Measurements from ENCODE around the gene KIF6.
"Not testable (repeated sequence)": the region's sequence is repeated elsewhere in the genome, so short reads cannot be mapped to it uniquely, and the experiment has no call there.

The KIF6 gene

GRCh38 chr6:39518221-39518620, 207.0 kb downstream of the KIF6 start:
- H3K4me3 ChIP-seq = no peak overlapping the region
- no peak overlapping the region for H3K27ac ChIP-seq

DNA sequence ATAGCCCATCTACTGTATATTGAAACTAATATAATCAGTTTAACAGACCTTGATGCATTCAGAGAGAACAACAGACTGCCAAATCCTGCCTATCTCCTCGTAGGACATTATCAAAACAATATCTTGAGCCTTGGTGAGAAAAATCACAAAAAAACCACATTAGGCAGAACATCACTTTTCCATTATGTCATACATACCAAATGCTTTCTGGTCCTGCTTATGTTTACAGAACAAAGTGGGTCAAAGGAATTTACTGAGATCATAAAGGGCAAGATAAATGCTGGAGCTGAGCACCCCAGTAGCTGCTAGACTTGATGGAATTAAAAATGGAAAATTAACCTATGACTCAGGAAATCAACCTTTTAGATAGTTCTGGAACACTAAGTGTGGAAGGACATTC, 207.5 kb downstream of the KIF6 start:
- Histone ChIP-seq H3K27ac (no peak overlapping the region), H3K4me3 (no peak overlapping the region)

DNA sequence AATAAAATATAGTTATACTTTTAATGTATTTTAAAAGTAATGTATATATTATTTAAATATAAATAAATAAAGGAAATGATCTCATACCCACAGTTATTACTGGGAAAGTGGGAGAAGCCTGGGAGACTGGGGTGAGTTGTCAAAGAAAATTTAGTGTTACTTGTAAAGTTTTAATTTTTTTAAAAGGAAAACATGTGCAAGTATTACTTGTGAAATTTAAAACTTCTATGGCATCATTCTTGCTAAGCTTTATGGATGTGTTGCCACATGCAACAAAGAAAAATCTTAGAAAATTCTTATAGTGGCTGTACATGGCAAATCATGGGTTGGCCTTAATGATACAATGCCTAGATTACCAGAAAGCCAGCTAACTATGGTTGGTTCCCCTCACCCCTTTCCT, 208.7 kb downstream of the KIF6 start:
- no peak overlapping the region for H3K4me3 ChIP-seq
- no peak overlapping the region for H3K27ac ChIP-seq

DNA sequence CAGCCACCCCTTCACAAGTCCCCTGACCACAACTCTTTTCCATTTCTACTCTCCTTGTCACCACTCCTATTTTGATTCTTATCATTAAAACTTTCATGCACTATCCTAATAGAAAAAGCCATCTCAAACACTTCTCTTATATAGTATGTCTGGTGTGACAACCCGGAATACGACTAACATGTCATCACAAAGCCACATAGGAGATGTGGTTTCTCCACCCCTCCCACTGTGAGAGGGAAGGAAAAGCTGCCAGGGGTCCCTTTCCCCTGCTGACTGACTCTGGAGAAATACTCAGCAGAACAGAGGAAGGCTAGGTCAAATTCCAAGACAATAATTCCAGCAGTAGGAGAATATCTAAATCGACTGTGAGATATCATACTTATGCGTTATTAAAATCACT, 209.7 kb downstream of the KIF6 start:
- Histone ChIP-seq H3K27ac (no peak overlapping the region), H3K4me3 (no peak overlapping the region)

GRCh38 chr6:39515006-39515405, 210.2 kb downstream of the KIF6 start:
- no peak overlapping the region for H3K27ac ChIP-seq
- H3K4me3 ChIP-seq = no peak overlapping the region

GRCh38 chr6:39509831-39510230, 215.4 kb downstream of the KIF6 start:
- not testable (repeated sequence) for H3K27ac ChIP-seq

DNA sequence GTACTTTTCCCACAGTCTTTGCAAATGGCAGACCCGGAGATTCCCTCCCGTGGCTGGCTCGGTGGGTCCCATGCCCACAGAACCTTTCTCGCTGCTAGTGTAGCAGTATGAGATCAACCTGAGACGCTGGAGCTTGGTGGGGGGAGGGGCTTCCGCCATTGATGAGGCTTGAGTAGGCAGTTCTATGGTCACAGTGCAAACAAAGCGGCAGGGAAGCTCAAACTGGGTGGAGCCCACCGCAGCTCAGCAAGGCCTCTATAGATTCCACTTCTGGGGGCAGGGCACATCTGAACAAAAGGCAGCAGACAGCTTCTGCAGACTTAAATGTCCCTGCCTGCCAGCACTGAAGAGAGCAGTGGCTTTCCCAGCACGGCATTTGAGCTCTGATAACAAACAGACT, 216.7 kb downstream of the KIF6 start:
- H3K4me3 ChIP-seq = no peak overlapping the region
- no peak overlapping the region for H3K27ac ChIP-seq

More at GRCh38 chr6:39509831-39510230, 215.4 kb downstream of the KIF6 start:
- not testable (repeated sequence) for H3K4me3 ChIP-seq

DNA sequence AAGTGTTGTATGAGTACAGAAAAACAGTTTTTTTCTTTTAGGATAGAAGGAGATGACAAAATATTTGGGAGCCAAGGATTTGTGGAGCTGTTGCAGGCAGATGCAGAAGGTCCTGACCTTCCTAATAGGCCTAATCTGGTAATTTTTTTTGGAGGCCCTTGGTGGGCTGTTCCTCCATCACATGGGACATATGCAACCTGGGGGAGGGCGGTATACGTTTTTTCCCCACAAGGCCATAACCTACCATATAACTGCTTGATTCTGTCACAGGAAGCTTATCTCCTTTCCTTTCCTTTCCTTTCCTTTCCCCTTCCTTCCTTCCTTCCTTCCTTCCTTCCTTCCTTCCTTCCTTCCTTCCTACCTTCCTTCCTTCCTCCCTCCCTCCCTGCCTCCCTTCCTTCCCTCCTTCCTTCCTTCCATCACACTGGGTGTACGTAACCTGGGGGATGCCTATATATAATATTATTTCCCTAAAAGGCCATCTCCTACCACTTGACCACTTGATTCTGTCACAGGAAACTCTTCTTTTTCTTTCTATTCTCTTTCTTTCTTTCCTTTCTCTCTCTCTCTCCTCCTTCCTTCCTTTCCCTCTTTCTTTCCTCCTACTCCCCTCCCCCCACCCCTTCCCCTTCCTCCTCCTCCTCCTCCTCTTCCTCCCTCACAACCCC, 217.7 kb downstream of the KIF6 start:
- no peak overlapping the region for H3K4me3 ChIP-seq
- no peak overlapping the region for H3K27ac ChIP-seq

DNA sequence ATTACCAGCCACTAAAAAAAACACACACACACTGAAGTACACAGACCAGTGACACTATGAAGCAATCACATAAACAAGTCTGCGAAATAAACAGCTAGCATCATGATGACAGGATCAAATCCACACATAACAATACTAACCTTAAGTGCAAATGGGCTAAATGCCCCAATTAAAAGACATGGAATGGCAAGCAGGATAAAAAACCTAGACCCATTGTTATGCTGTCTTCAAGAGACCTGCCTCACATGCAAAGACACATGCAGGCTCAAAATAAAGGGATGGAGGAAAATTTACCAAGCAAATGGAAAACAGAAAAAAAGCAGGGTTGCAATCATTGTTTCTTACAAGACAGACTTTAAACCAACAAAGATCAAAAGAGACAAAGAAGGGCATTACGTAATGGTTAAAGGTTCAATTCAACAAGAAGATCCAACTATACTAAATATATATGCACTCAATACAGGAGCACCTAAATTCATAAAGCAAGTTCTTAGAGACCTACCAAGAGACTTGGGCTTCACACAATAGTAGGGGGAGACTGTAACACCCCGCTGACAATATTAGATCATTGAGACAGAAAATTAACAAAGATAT, 222.7 kb downstream of the KIF6 start:
- H3K27ac ChIP-seq, H3K4me3 ChIP-seq: not testable (repeated sequence)

DNA sequence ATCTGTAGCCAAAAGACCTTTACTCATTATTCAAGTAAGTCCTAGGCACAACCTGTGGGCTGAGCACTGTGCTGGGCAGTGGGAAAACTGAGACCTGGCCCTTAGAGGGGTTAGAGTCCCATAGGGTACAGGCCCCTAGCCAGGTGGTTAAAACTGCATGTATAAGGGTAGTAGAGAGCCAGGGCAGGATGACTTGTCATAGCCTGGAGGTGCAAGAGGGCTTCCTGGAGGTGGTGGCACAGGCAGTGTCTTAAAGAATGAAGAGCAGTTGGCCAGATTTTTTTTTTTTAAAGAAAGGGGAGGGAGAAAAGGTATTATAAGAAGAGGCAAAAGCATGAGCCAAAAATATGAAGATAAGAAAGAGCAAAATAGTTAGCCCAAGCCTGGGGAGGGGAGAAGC, 226.2 kb downstream of the KIF6 start:
- Histone ChIP-seq H3K4me3 (no peak overlapping the region), H3K27ac (no peak overlapping the region)

GRCh38 chr6:39498096-39498495, 227.1 kb downstream of the KIF6 start:
- H3K27ac ChIP-seq = no peak overlapping the region
- no peak overlapping the region for H3K4me3 ChIP-seq

DNA sequence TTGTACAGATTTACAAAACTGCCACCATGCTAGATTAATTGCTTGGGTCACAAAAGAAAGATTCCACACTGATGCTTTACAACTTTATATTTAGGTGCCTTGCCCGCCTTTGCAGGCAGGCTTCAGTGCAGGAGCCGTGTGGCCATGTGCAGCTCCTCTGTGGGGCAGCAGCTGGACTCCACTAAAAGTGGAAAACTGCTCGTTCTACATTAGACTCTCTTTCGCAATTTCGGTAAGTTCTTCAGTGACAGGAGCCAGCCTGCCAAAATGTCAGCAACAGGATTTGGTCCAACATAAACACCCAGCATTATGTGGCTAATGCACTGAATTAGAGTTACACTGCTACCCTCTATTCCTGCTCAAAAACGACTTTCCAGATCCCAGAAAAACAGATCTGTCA, 228.3 kb downstream of the KIF6 start:
- H3K27ac ChIP-seq = no peak overlapping the region
- H3K4me3 ChIP-seq = no peak overlapping the region

DNA sequence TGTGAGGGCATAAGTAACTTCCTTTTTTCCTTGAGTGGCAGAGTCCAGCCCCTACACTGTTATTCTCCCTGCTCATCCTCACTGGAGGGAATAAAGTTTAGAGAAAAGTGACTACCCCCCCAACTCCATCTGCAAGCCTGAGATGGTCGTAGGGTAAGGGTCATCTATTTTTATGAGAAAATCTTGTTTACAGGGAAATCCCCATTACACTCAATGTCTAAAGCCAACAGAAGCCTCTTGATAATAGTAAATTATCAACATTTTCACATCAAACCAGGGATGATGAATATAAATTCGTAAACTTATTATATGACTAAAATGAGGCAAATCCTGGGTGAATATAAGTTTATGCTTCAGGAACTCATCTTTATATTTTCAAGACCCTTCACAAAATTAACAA, 228.8 kb downstream of the KIF6 start:
- no peak overlapping the region for H3K4me3 ChIP-seq
- H3K27ac ChIP-seq = no peak overlapping the region

DNA sequence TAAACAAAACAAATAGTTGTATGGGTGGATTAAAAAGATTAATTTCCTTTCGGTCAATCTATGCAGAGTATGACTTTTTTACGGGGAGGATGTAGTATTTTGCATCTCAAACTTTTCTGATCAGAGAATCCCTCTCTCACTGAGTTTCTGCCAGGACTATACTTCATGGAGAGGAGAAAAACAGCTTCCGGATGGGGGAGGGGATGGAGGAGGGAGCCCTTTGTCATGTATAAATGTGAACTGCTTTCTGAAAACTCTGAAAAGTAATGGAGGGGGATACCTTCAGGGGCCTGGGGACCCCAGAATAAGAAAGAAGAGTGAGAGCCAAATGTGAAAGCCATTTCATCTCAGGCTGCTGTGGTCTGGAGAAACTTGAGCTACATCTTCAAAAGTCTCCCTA, 229.6 kb downstream of the KIF6 start:
- no peak overlapping the region for H3K4me3 ChIP-seq
- no peak overlapping the region for H3K27ac ChIP-seq

DNA sequence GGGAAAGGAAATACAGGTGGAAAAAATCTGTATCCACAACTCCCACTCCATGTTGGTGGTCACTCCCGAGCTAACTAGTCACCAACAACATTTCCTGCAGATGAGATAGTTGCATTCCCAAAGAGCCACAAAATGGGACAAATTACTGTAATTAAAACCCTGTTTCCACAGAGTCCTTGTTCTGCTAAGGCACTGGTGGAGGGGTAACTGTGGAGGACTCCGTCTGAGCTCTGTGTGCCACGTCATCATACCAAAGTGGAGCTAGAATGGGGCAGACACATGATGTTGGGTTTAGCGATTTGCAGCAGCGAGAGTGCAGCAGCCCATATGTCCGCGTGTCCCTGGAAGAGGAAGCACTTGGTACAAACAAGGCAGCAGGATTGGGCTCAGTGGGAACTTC, 230.2 kb downstream of the KIF6 start:
- H3K27ac ChIP-seq = no peak overlapping the region
- H3K4me3 ChIP-seq = no peak overlapping the region

DNA sequence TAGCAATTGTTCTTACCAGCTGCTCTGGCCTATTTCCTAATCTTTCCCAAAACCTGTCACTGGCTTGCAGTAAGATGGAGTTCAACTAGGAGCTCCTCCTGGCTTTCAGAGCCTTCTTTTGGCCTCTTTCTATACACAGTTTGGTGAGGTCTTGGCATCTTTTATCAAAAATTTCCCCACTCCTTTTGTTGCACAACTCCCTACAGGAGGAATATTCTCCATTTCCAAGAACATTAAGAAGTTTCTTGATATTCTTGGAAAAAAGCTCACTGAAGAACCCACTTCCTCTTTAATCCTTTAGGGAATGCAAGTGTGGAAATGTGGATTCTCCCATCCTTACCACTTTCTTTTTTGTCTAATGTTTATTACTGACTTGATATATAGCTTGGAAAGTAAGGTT, 231.4 kb downstream of the KIF6 start:
- Histone ChIP-seq H3K27ac (no peak overlapping the region), H3K4me3 (no peak overlapping the region)

DNA sequence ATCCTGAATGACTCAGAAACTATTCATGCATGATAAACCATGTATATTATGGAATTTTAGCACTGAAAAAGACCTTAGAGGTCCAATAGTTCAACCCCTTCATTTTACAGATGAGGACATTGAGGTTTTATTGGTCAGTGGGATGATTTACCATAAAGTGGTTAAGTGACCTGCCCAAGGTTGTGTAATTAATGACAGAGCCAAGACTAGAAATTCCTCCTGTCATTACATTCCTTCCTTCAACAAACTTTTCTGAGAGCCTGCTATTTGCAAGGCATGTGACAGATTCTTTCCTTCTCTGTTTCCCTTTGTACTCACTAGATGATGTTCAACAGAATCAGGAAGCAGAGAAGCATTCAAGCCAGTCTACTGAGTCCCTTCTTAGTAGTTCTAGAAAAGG, 232.0 kb downstream of the KIF6 start:
- H3K27ac ChIP-seq = no peak overlapping the region
- H3K4me3 ChIP-seq = no peak overlapping the region

- Histone ChIP-seq H3K4me3 (no peak overlapping the region), H3K27ac (no peak overlapping the region)
These were observed 235.1 kb downstream of the KIF6 start for GRCh38 chr6:39490108-39490507.

- H3K27ac ChIP-seq = no peak overlapping the region
- no peak overlapping the region for H3K4me3 ChIP-seq
These were observed 236.8 kb downstream of the KIF6 start for GRCh38 chr6:39488255-39488879.

DNA sequence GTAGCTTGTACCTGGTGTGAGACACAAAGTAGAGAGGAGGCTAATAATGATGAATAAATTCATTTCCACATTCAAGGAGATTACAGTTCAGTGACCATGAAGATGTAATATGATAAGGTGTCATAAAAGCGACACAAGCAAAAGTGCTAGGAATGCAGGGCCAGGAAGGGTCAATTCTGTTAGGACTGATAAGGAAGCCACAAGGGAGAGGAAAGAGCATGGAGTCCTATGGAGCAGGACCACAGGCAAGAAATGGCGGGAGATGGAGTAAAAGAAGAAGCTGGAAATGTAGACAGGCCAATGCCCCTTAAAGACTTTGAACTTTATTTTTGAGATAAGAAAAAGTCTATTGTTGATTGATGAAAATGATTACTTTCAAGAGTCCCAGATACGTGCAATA, 240.9 kb downstream of the KIF6 start:
- no peak overlapping the region for H3K27ac ChIP-seq

DNA sequence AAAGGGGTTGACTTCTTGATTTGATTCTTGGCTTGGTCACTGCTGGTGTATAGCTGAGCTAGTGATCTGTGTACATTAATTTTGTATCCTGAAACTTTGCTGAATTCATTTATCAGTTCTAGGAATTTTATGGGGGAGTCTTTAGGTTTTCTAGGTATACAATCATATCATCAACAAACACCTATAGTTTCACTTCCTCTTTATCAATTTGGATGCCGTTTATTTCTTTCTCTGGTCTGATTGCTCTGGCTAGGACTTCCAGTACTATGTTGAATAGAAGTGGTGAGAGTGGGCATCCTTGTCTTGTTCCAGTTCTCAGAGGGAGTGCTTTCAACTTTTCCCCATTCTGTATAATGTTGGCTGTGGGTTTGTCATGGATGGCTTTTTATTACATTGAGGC, 245.4 kb downstream of the KIF6 start:
- not testable (repeated sequence) for H3K27ac ChIP-seq, H3K4me3 ChIP-seq

More for the DNA sequence above, 240.9 kb downstream of the KIF6 start:
- no peak overlapping the region for H3K4me3 ChIP-seq

DNA sequence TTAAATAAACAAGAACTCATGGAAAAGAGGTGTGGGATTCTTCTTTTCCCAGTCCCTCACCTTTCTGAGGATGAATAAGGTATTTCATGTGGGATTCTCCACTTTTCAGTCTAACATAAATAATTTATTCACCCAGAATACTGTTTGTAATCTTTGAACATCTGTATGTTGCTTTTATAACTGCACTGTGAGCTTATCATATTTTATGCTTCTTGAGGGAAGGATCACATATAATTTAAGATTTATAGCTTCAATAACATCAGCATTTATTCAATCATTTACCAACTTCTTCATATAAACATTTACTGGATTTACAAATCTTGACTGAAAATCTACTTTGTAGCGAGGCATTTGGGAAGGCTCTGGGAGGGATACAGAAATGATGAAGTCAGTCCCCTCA, 248.5 kb downstream of the KIF6 start:
- no peak overlapping the region for H3K27ac ChIP-seq

More for the DNA sequence above, 248.5 kb downstream of the KIF6 start:
- no peak overlapping the region for H3K4me3 ChIP-seq

All from skin epidermis (tissue), 12 donors.